Measurements from ENCODE around the gene MYO18B. TPM values are rescaled to one million over a fixed set of nuclear protein-coding genes. Genes with fewer than 3 reads are reported as not detected.

The MYO18B gene
- total and polyA plus RNA-seq, 2 of the 4 experiments (the other 2 are of a cell fraction), result under 0.01 TPM; not detected in 1

DNA sequence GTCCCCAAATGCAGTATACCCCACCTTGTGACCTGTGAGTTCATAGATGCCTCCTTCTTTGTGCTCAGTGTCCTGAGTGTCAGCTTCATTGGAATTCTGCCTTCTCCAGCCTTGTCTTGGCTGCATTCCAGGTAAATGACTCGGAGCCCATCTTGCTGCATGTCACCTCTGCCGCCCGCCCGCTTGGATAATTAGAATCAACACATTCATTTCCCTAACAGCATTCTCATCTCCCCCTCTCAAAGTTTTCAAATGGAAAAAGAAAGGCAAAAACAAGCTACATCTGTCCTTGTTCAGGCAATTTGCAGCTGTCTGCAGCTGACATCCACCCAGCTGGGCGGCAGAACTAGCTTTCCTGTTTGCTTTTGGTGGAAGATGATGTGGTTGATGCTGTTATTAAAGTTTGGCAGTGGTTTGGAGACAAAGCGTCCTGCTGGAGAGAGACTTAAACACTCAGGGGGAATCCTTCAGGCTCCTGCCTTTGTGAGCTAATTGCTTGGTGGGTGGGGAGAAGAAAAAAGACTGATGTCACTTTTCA, 228.5 kb downstream of the MYO18B start:
- POLR2A ChIA-PET (ENCODE audit: unreplicated experiment), result no interaction called here
- in situ Hi-C loops (cut with MboI; ENCODE audit: low sequenced_read_pairs), result no loop called here

More for the DNA sequence above, 228.5 kb downstream of the MYO18B start:
- TF ChIP-seq, protein P1, sequence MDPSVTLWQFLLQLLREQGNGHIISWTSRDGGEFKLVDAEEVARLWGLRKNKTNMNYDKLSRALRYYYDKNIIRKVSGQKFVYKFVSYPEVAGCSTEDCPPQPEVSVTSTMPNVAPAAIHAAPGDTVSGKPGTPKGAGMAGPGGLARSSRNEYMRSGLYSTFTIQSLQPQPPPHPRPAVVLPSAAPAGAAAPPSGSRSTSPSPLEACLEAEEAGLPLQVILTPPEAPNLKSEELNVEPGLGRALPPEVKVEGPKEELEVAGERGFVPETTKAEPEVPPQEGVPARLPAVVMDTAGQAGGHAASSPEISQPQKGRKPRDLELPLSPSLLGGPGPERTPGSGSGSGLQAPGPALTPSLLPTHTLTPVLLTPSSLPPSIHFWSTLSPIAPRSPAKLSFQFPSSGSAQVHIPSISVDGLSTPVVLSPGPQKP (IDR thresholded peaks at IDR 0.05; ENCODE audit: borderline replicate concordance, low read depth, low read length), result no peak
- TF ChIP-seq POLR2A (IDR thresholded peaks at IDR 0.05; ENCODE audit: low read depth, low read length), result no peak
- no peak for TF ChIP-seq FOS (IDR thresholded peaks at IDR 0.05; ENCODE audit: low read depth, low read length)
- no peak for TF ChIP-seq CHD1 (IDR thresholded peaks at IDR 0.05; ENCODE audit: low read depth, low read length)
- no peak for TF ChIP-seq NFE2L2 (IDR thresholded peaks at IDR 0.05; ENCODE audit: low read depth, low read length)
- no peak for TF ChIP-seq RAD21 (IDR thresholded peaks at IDR 0.05; ENCODE audit: low read length)
- TF ChIP-seq, protein P2, sequence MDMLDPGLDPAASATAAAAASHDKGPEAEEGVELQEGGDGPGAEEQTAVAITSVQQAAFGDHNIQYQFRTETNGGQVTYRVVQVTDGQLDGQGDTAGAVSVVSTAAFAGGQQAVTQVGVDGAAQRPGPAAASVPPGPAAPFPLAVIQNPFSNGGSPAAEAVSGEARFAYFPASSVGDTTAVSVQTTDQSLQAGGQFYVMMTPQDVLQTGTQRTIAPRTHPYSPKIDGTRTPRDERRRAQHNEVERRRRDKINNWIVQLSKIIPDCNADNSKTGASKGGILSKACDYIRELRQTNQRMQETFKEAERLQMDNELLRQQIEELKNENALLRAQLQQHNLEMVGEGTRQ (IDR thresholded peaks at IDR 0.05; ENCODE audit: low read depth, low read length), result no peak
- no peak for TF ChIP-seq RFX5 (IDR thresholded peaks at IDR 0.05; ENCODE audit: low read depth, low read length)
- no peak for TF ChIP-seq BHLHE40 (IDR thresholded peaks at IDR 0.05; ENCODE audit: low read depth, low read length)
- no peak for TF ChIP-seq RCOR1 (IDR thresholded peaks at IDR 0.05; ENCODE audit: insufficient replicate concordance, low read length)
- no peak for TF ChIP-seq CEBPB (IDR thresholded peaks at IDR 0.05; ENCODE audit: low read depth, low read length)
- TF ChIP-seq MXI1 (IDR thresholded peaks at IDR 0.05; ENCODE audit: borderline replicate concordance, low read depth, low read length), result no peak
- TF ChIP-seq MAZ (IDR thresholded peaks at IDR 0.05; ENCODE audit: borderline replicate concordance, low read depth, low read length), result no peak
- no peak for TF ChIP-seq SMC3 (IDR thresholded peaks at IDR 0.05; ENCODE audit: low read depth, low read length)
- ATAC-seq (ENCODE audit: low read depth) (no peak), DNase-seq (no peak)
- no TSS peak for BruUV-seq (replicated peaks)
- H3K4me3 ChIP-seq (ENCODE audit: insufficient read depth, low read depth, low read length), result no peak overlapping the region
- dilution Hi-C loops (cut with HindIII; ENCODE audit: low sequenced_read_pairs, unreplicated experiment) (no loop called here), intact Hi-C loops (cut with micrococcal nuclease) (no loop called here)
- H3K4ac ChIP-seq (ENCODE audit: low read depth, low read length), result no peak overlapping the region
- no peak overlapping the region for H3K14ac ChIP-seq (replicated peaks; ENCODE audit: low read depth, low read length)
- no peak overlapping the region for H4K8ac ChIP-seq (ENCODE audit: low read depth in 2 of 2, low read length in 2 of 2)
- no peak overlapping the region for H3K23ac ChIP-seq (ENCODE audit: low read depth, low read length)
- no peak overlapping the region for H2BK20ac ChIP-seq (ENCODE audit: low read depth, low read length)
- no peaks in the 10 kb centered on the region for H3K79me1 ChIP-seq (ENCODE audit: low read depth in 1 of 2, low read length in 2 of 2)
- no peak overlapping the region for H2BK15ac ChIP-seq (ENCODE audit: low read depth, low read length)
- CTCF ChIA-PET, result no interaction called here
- H3K18ac ChIP-seq (ENCODE audit: low read depth, low read length), result no peak overlapping the region
- no peak overlapping the region for H2BK5ac ChIP-seq (ENCODE audit: low read depth, low read length, poor library complexity, severe bottlenecking)
- WGBS, 2 experiments (ENCODE audit: extremely low coverage in 2 of 2, insufficient read length in 1 of 2), result 0% methylated on average over 1 of the region's 6 CpGs; no CpG with 5 or more reads in 1 of the 2 experiments
- H4K5ac ChIP-seq (ENCODE audit: low read depth, low read length), result no peak overlapping the region
- no peaks in the 10 kb centered on the region for H3K27me3 ChIP-seq (ENCODE audit: control insufficient read depth, insufficient read depth, low read length)
- no peak overlapping the region for H3K56ac ChIP-seq (ENCODE audit: extremely low read depth, insufficient read depth, low read length)
- no peak overlapping the region for H3K27ac ChIP-seq (ENCODE audit: insufficient read depth, low read length)
- no peak overlapping the region for H3K4me2 ChIP-seq (ENCODE audit: low read depth, low read length)
- no peaks in the 10 kb centered on the region for H3K9me1 ChIP-seq (ENCODE audit: insufficient read depth, low read length)
- no peak overlapping the region for H2AK5ac ChIP-seq (ENCODE audit: low read depth, low read length)
- H2AFZ ChIP-seq (replicated peaks; ENCODE audit: low read length, poor library complexity), result no peak overlapping the region
- no peaks in the 10 kb centered on the region for H4K20me1 ChIP-seq (ENCODE audit: insufficient read depth, low read length)
- no peak overlapping the region for H2BK120ac ChIP-seq (ENCODE audit: low read depth, low read length)
- no peaks in the 10 kb centered on the region for H3K4me1 ChIP-seq (ENCODE audit: control insufficient read depth, insufficient read depth, low read length)
- H4K91ac ChIP-seq (ENCODE audit: insufficient read depth, low read depth, low read length), result no peak overlapping the region
- peaks cover 11% of the 10 kb centered on the region for H3K9me3 ChIP-seq (ENCODE audit: control insufficient read depth, insufficient read depth, low read length)
- H3K9ac ChIP-seq (ENCODE audit: low read depth, low read length), result no peak overlapping the region
- no peak overlapping the region for H2AK9ac ChIP-seq (replicated peaks; ENCODE audit: low read depth, low read length, poor library complexity)
- H3K36me3 ChIP-seq (ENCODE audit: control insufficient read depth, insufficient read depth, low read length), result no peaks in the 10 kb centered on the region
